H1 (cell line): Measurements from ENCODE around the gene TRIM71. TPM values are rescaled to one million over a fixed set of nuclear protein-coding genes. Genes with fewer than 3 reads are reported as not detected.

ENCODE experiments used
- CTCF ChIA-PET: fragments of 300-600 bp; sonication (Branson Sonifier 250); formaldehyde crosslinking; loops from one replicate; lab custom pipeline; 2021; ENCODE audit not compliant: partially characterized antibody; lab: Charles Lee
- POLR2A ChIA-PET: fragments of 300-600 bp; sonication (Branson Sonifier 250); formaldehyde crosslinking; loops from one replicate; lab custom pipeline; 2021; ENCODE audit warnings: inconsistent platforms; ENCODE audit not compliant: partially characterized antibody; lab: Charles Lee
- DNase-seq, 2 experiments: peaks; one replicate each; pipeline versions ENCODE4 v3.0.0 to v3.0.0-alpha.2; 2010 to 2022; ENCODE audit warnings: low spot score in 2 of 2, low read depth in 1 of 2, mixed read lengths in 1 of 2
- FAIRE-seq: peaks from 2 replicates; lab custom pipeline; 2011; peaks lifted over from hg19 to GRCh38; lab: Jason Lieb, UNC
- H2AFZ ChIP-seq: 2 replicates; pipeline ENCODE4 v1.8.1; 2012; ENCODE audit warnings: low read length, inconsistent platforms
- H2AK5ac ChIP-seq: 2 replicates; pipeline ENCODE4 v1.6.1; 2013; ENCODE audit warnings: low read depth, low read length
- H2BK120ac ChIP-seq: replicated peaks from 2 replicates; pipeline ENCODE3; 2013; ENCODE audit warnings: low read depth, low read length, inconsistent platforms
- H2BK12ac ChIP-seq: 2 replicates; pipeline ENCODE4 v1.6.1; 2013; ENCODE audit warnings: low read depth, low read length
- H2BK15ac ChIP-seq: 2 replicates; pipeline ENCODE4 v1.6.1; 2013; ENCODE audit warnings: low read length
- H2BK20ac ChIP-seq: 2 replicates; pipeline ENCODE4 v1.6.1; 2013; ENCODE audit warnings: low read length
- H2BK5ac ChIP-seq: 2 replicates; pipeline ENCODE4 v1.6.1; 2013; ENCODE audit warnings: low read depth, low read length
- H3K14ac ChIP-seq: 2 replicates; pipeline ENCODE4 v1.6.1; 2013; ENCODE audit warnings: inconsistent platforms; ENCODE audit not compliant: insufficient read length
- H3K18ac ChIP-seq: 2 replicates; pipeline ENCODE4 v1.6.1; 2013; ENCODE audit warnings: low read length; ENCODE audit errors: extremely low read depth
- H3K23ac ChIP-seq: 2 replicates; pipeline ENCODE4 v1.6.1; 2013; ENCODE audit warnings: inconsistent platforms; ENCODE audit not compliant: insufficient read length
- H3K23me2 ChIP-seq: 2 replicates; pipeline ENCODE4 v1.6.1; 2013; ENCODE audit warnings: low read depth, low read length
- H3K27ac ChIP-seq: 2 replicates; pipeline ENCODE4 v1.6.1; 2011; ENCODE audit warnings: low read depth, low read length, inconsistent platforms
- H3K27me3 ChIP-seq, 4 experiments: replicated peaks in 1 of 4; 1 replicate in 1 of 4; 2 replicates in 3 of 4; pipeline versions ENCODE4 v1.6.1 to v1.8.1; 2011 to 2013; ENCODE audit warnings: low read length in 3 of 4, mild to moderate bottlenecking in 3 of 4, inconsistent platforms in 2 of 4, mixed read lengths in 2 of 4, moderate library complexity in 1 of 4; ENCODE audit not compliant: control insufficient read depth in 3 of 4, insufficient read depth in 3 of 4; ENCODE audit errors: extremely low read depth in 1 of 4
- H3K36me3 ChIP-seq, 4 experiments: 2 replicates each; pipeline versions ENCODE4 v1.6.1 to v1.8.1; 2011 to 2013; ENCODE audit warnings: mild to moderate bottlenecking in 4 of 4, low read length in 3 of 4, moderate library complexity in 2 of 4, control low read depth in 1 of 4, inconsistent platforms in 1 of 4; ENCODE audit not compliant: insufficient read depth in 4 of 4, control insufficient read depth in 2 of 4
- H3K4ac ChIP-seq: replicated peaks from 2 replicates; pipeline ENCODE3; 2013; ENCODE audit warnings: low read length, low read depth, mixed read lengths, inconsistent platforms; ENCODE audit not compliant: insufficient read length
- H3K4me1 ChIP-seq, 4 experiments: replicated peaks in 1 of 4; 1 replicate in 1 of 4; 2 replicates in 3 of 4; pipeline versions ENCODE4 v1.6.1 to v1.8.1; 2011 to 2013; ENCODE audit warnings: low read length in 3 of 4, inconsistent platforms in 2 of 4, mixed read lengths in 1 of 4; ENCODE audit not compliant: insufficient read depth in 4 of 4, control insufficient read depth in 3 of 4
- H3K4me2 ChIP-seq, 2 experiments: 2 replicates each; pipeline versions ENCODE4 v1.6.1 to v1.8.1; 2011 to 2013; ENCODE audit warnings: low read depth in 2 of 2, low read length in 2 of 2, control low read depth in 1 of 2, inconsistent platforms in 1 of 2, mild to moderate bottlenecking in 1 of 2; ENCODE audit not compliant: insufficient read depth in 1 of 2
- H3K4me3 ChIP-seq, 4 experiments: fragments of 200-600, 300-600 bp in 1 of 4; sonication (generic), shearing (Covaris generic), sonication (Bioruptor Twin) in 1 of 4; 2 replicates each; pipeline versions ENCODE4 v1.5.1 to v1.8.1; 2011 to 2016; ENCODE audit warnings: low read length in 4 of 4, low read depth in 3 of 4, control low read depth in 2 of 4, inconsistent platforms in 2 of 4, mild to moderate bottlenecking in 2 of 4, mixed read lengths in 1 of 4, moderate library complexity in 1 of 4; ENCODE audit not compliant: insufficient read depth in 2 of 4; ENCODE audit errors: extremely low read depth in 1 of 4
- H3K56ac ChIP-seq: replicated peaks from 2 replicates; pipeline ENCODE3; 2013; ENCODE audit warnings: low read depth, mild to moderate bottlenecking, mixed read lengths, low read length, inconsistent platforms; ENCODE audit not compliant: insufficient read length
- H3K79me1 ChIP-seq: 2 replicates; pipeline ENCODE4 v1.6.1; 2013; ENCODE audit warnings: low read depth, low read length, control low read depth
- H3K79me2 ChIP-seq, 2 experiments: 2 replicates each; pipeline versions ENCODE4 v1.6.1 to v1.8.1; 2012 to 2013; ENCODE audit warnings: low read length in 2 of 2, mild to moderate bottlenecking in 2 of 2, inconsistent platforms in 1 of 2; ENCODE audit not compliant: insufficient read depth in 2 of 2, control insufficient read depth in 1 of 2
- H3K9ac ChIP-seq, 4 experiments: replicated peaks in 1 of 4; 1 replicate in 1 of 4; 2 replicates in 3 of 4; pipeline versions ENCODE4 v1.6.1 to v1.8.1; 2011 to 2013; ENCODE audit warnings: low read depth in 3 of 4, low read length in 3 of 4, control low read depth in 2 of 4, mild to moderate bottlenecking in 2 of 4, moderate library complexity in 2 of 4, inconsistent platforms in 1 of 4; ENCODE audit errors: extremely low read depth in 1 of 4
- H3K9me3 ChIP-seq, 2 experiments: 2 replicates each; pipeline versions ENCODE4 v1.6.1 to v1.8.1; 2012 to 2013; ENCODE audit warnings: mild to moderate bottlenecking in 2 of 2, moderate library complexity in 2 of 2, control low read depth in 1 of 2, inconsistent platforms in 1 of 2, low read depth in 1 of 2, low read length in 1 of 2, mixed read lengths in 1 of 2; ENCODE audit not compliant: insufficient read depth in 2 of 2
- H4K20me1 ChIP-seq, 2 experiments: replicated peaks in 1 of 2; 2 replicates each; pipeline versions ENCODE3 to v1.8.1; 2011 to 2013; ENCODE audit warnings: inconsistent platforms in 2 of 2, low read length in 2 of 2, mild to moderate bottlenecking in 1 of 2; ENCODE audit not compliant: insufficient read depth in 2 of 2, control insufficient read depth in 1 of 2
- H4K5ac ChIP-seq: 2 replicates; pipeline ENCODE4 v1.6.1; 2013; ENCODE audit warnings: low read length, low read depth, mixed read lengths, inconsistent platforms; ENCODE audit not compliant: insufficient read length
- H4K8ac ChIP-seq: 2 replicates; pipeline ENCODE4 v1.8.0; 2013; ENCODE audit warnings: mild to moderate bottlenecking, moderate library complexity, low read length, inconsistent platforms; ENCODE audit not compliant: insufficient read depth; ENCODE audit errors: extremely low read depth
- H4K91ac ChIP-seq: replicated peaks from 2 replicates; pipeline ENCODE3; 2013; ENCODE audit warnings: low read length, mixed read lengths, inconsistent platforms; ENCODE audit not compliant: insufficient read length
- CHD2 ChIP-seq: IDR thresholded peaks from 2 replicates; pipeline ENCODE4 v1.6.1; 2012; ENCODE audit warnings: low read length, improper control_type of control experiment
- CREB1 ChIP-seq: IDR thresholded peaks from 2 replicates; pipeline ENCODE4 v1.6.1; 2012; ENCODE audit warnings: inconsistent platforms
- EZH2 ChIP-seq: fragments of 200-600 bp; sonication (generic); IDR thresholded peaks from 2 replicates; pipeline ENCODE4 v1.7.1; 2012; ENCODE audit warnings: low read depth, mild to moderate bottlenecking, moderate library complexity, low read length, inconsistent platforms; ENCODE audit not compliant: severe bottlenecking
- HDAC2 ChIP-seq, 2 experiments: fragments of 300-600 bp in 1 of 2; sonication (generic) in 1 of 2; IDR thresholded peaks; 2 replicates each; pipeline ENCODE4 v1.6.1; 2011 to 2012; ENCODE audit warnings: low read depth in 2 of 2, low read length in 2 of 2, mild to moderate bottlenecking in 2 of 2, moderate library complexity in 2 of 2, borderline replicate concordance in 1 of 2, inconsistent platforms in 1 of 2
- JUN ChIP-seq: IDR thresholded peaks from 2 replicates; pipeline ENCODE4 v1.6.1; 2011; ENCODE audit warnings: low read depth, mild to moderate bottlenecking, improper control_type of control experiment, low read length
- JUND ChIP-seq: IDR thresholded peaks from 2 replicates; pipeline ENCODE4 v1.6.1; 2011; ENCODE audit warnings: mild to moderate bottlenecking, improper control_type of control experiment, low read length
- SP1 ChIP-seq: IDR thresholded peaks from 2 replicates; pipeline ENCODE4 v1.6.1; 2011; ENCODE audit warnings: low read depth, low read length
- TAF7 ChIP-seq: optimal IDR thresholded peaks from 2 replicates; pipeline ENCODE3; 2011; ENCODE audit warnings: low read depth, mild to moderate bottlenecking, inconsistent platforms, low read length, moderate library complexity, borderline replicate concordance
- WGBS, 2 experiments: shearing (Covaris generic) in 1 of 2; methylation state at CpG; one replicate each; pipeline versions ENCODE4 v1.1.6 to v1.1.7; 2013 to 2015; ENCODE audit warnings: low lambda C conversion rate in 2 of 2, mixed read lengths in 2 of 2, inconsistent platforms in 1 of 2, low coverage in 1 of 2, missing lambda C conversion rate in 1 of 2; ENCODE audit not compliant: insufficient replicate concordance in 2 of 2, insufficient coverage in 1 of 2, insufficient read length in 1 of 2; ENCODE audit errors: extremely low coverage in 1 of 2, missing lambda C conversion rate in 1 of 2; 5-methylcytosine and 5-hydroxymethylcytosine counted together
- polyA plus RNA-seq, 7 experiments: library from polyadenylated mRNA; depleted of rRNA in 3 of 7; stranded (reverse) in 5 of 7; unstranded in 2 of 7; fragments of >200 nt in 5 of 7; fragments of 200-250 nt in 2 of 7; gene quantifications; 1 replicate in 5 of 7; 2 replicates in 1 of 7; 4 replicates in 1 of 7; pipeline versions ENCODE4 v1.2.1 to v1.2.3, GENCODE V29; 2011 to 2013; ENCODE audit warnings: missing spikeins in 2 of 7, mixed read lengths in 2 of 7
- total RNA-seq: library from RNA; stranded (reverse); fragmentation: NEBNext Ultra II Directional; extraction: Animal tissue kit (Norgen Biotek cat#: 25700); gene quantifications from 2 replicates; pipeline ENCODE4 v1.2.1, GENCODE V29; 2021

Gene TRIM71
- total and polyA plus RNA-seq, 2 of the 8 experiments (the other 6 are each of a cell fraction or from before 2014, with no cell fraction given): 53.7 to 293 TPM

GRCh38 chr3:32819551-32820348 is 2.0 kb downstream of the TRIM71 start:
- peak overlapping the region; percentile 82 to 94 (median 93) for H3K9ac ChIP-seq
- no peaks in the 10 kb centered on the region for H3K79me1 ChIP-seq
- peak overlapping the region; percentile 95 for H3K27ac ChIP-seq
- peak overlapping the region; percentile 55 for H3K4ac ChIP-seq
- H3K4me1 ChIP-seq: peaks cover 9 to 22% (median 17%) of the 10 kb centered on the region in 4 experiments
- H3K4me2 ChIP-seq: peak overlapping the region; percentile 93 to 96
- peak overlapping the region; percentile 99 for H3K18ac ChIP-seq
- FAIRE-seq (no peak), DNase-seq (no peak)
- H3K27me3 ChIP-seq: no peaks in the 10 kb centered on the region
- H4K8ac ChIP-seq: no peak overlapping the region; the same call in 1 of the 2 replicates
- H2BK12ac ChIP-seq: peak overlapping the region; percentile 62; the same call in 1 of the 2 replicates
- H3K79me2 ChIP-seq: peaks cover 78 to 97% of the 10 kb centered on the region in 2 experiments
- no peak overlapping the region for H2AFZ ChIP-seq
- peak overlapping the region; percentile 98 for H2BK5ac ChIP-seq
- H3K4me3 ChIP-seq: peak overlapping the region; percentile 88 to 98 (median 94)
- H3K23ac ChIP-seq: no peak overlapping the region
- peak overlapping the region; percentile 94 for H3K56ac ChIP-seq
- POLR2A ChIA-PET: interaction anchor here (0.8 to 15.1 kb wide), 22 partner anchors 14 to 93 kb away, joined by 3 to 303 read pairs (median 7); no protein-coding TSS in a partner anchor
- H4K20me1 ChIP-seq: peaks cover 23 to 33% of the 10 kb centered on the region in 2 experiments
- CTCF ChIA-PET: interaction anchor here (0.9 to 2.7 kb wide), 12 partner anchors 14 to 254 kb away, joined by 3 to 13 read pairs (median 6); no protein-coding TSS in a partner anchor
- H2AK5ac ChIP-seq: 0 out of 2 replicates have a peak overlapping the region, but pooled peaks have one; percentile 0
- H2BK120ac ChIP-seq: peak overlapping the region; percentile 41
- H3K23me2 ChIP-seq: peaks cover 10% of the 10 kb centered on the region; the same call in 1 of the 2 replicates
- peak overlapping the region; percentile 24 for H3K14ac ChIP-seq
- H4K91ac ChIP-seq: peak overlapping the region; percentile 99
- peaks cover 24 to 65% (median 34%) of the 10 kb centered on the region in 4 experiments for H3K36me3 ChIP-seq
- no peak overlapping the region for H2BK15ac ChIP-seq
- H4K5ac ChIP-seq: peak overlapping the region; percentile 95
- no peaks in the 10 kb centered on the region for H3K9me3 ChIP-seq
- WGBS, 2 experiments: 3% methylated on average over 41 of the region's 41 CpGs; no CpG with 5 or more reads in 1 of the 2 experiments
- H2BK20ac ChIP-seq: no peak overlapping the region; the same call in 1 of the 2 replicates
- TF ChIP-seq SP1 (no peak), JUN (no peak), CREB1 (no peak), TAF7 (peak; percentile 85), CHD2 (no peak), HDAC2 (IDR thresholded peaks at IDR 0.05; ENCODE audit: borderline replicate concordance in 1 of 2, low read depth in 2 of 2, low read length in 2 of 2) (no peak), JUND (no peak), EZH2 (no peak)
